Stimulated activated memory B cell treated with anti-CD40 and anti-IgM and Interleukin-4, amounts not matched to agents 10 μg/mL and 1 μg/mL and 100 μg/mL, for 72 hours (primary cell): ENCODE data around the gene C16orf78.

ENCODE experiments used
- ATAC-seq: fragments of 150-1000 bp; cut with Tn5 transposase; 2 replicates; pipeline ENCODE4 v1.10.0; 2021
- H3K27ac Mint-ChIP-seq: one replicate; pipeline ENCODE4 v1.8.0; 2022; ENCODE audit warnings: mild to moderate bottlenecking, mixed read lengths
- H3K27me3 Mint-ChIP-seq: one replicate; pipeline ENCODE4 v1.8.0; 2022; ENCODE audit warnings: mixed read lengths
- H3K36me3 Mint-ChIP-seq: one replicate; pipeline ENCODE4 v1.8.0; 2022; ENCODE audit warnings: mixed read lengths
- H3K4me1 Mint-ChIP-seq: one replicate; pipeline ENCODE4 v1.8.0; 2022; ENCODE audit warnings: mixed read lengths
- H3K4me3 Mint-ChIP-seq: one replicate; pipeline ENCODE4 v1.8.0; 2022; ENCODE audit warnings: mild to moderate bottlenecking, moderate library complexity, mixed read lengths
- H3K9me3 Mint-ChIP-seq: one replicate; pipeline ENCODE4 v1.8.0; 2022; ENCODE audit warnings: mixed read lengths

The C16orf78 gene

DNA sequence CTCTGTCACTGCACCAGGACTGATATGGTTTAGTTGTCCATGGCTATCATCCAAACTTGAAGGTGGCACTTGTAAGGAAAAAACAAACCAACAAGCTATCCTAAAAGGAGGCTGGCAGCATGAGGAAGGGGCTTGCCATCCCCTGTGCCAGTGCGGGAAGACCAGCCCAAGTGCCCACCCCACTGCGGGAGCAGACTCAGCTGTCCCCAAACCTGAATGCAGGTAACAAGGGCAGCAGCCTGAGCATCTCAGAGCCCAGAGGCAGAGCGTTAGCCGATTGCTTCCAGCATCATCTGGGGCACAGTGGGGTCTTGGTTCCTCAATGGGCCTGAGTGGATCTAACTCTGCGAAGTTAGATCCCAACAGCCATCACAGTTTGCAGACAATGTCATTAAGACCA is 29.2 kb upstream of the C16orf78 start:
- Mint-ChIP-seq H3K27me3 (no peaks in the 10 kb centered on the region), H3K27ac (no peak overlapping the region), H3K9me3 (no peaks in the 10 kb centered on the region), H3K4me1 (no peaks in the 10 kb centered on the region), H3K36me3 (no peaks in the 10 kb centered on the region), H3K4me3 (no peak overlapping the region)
- ATAC-seq: no peak

DNA sequence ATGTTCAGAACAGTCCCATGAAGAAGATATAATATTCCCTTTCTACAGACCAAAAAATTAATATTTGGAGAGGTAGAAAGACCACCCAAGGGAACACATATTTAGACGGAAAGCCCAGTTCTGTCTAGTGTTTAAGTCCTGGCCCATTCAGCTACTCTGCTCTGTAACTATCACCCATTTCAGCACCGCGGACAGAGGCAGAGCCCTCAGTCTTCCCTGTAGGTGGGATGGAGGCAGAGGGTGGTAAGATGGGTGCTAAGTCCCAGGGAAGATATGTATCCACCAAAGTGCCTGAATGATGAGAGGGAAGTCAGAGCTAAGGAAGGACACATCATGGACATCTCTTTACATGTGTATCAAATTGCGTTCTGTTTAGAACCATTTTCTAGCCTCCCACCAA is 27.8 kb upstream of the C16orf78 start:
- H3K4me1 Mint-ChIP-seq: no peaks in the 10 kb centered on the region
- H3K4me3 Mint-ChIP-seq: no peak overlapping the region
- ATAC-seq: no peak
- H3K9me3 Mint-ChIP-seq: peaks cover 1% of the 10 kb centered on the region
- no peaks in the 10 kb centered on the region for H3K36me3 Mint-ChIP-seq
- H3K27ac Mint-ChIP-seq: no peak overlapping the region
- peaks cover 8% of the 10 kb centered on the region for H3K27me3 Mint-ChIP-seq

DNA sequence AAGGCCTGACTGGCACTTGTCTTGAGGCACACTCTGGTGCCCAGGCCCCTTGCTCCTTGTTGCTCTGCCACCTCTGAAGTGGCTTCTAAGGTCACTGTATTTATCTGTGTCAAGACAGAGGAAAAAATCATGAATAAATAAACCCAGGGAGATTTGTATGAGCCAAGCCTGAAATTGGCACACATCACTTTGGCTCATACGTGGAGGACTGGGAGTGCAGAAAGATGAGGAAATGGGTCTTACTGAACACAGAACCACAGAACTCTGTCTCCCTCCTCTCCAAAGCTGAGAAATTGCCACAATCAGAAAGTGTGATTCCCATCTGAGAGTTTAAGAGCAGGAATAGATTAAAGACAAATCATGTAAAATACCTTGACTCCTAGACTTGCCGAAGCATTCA is 27.1 kb upstream of the C16orf78 start:
- H3K4me1 Mint-ChIP-seq: no peaks in the 10 kb centered on the region
- no peak overlapping the region for H3K27ac Mint-ChIP-seq
- peaks cover 15% of the 10 kb centered on the region for H3K27me3 Mint-ChIP-seq
- H3K36me3 Mint-ChIP-seq: no peaks in the 10 kb centered on the region
- H3K9me3 Mint-ChIP-seq: peaks cover 4% of the 10 kb centered on the region
- no peak for ATAC-seq
- H3K4me3 Mint-ChIP-seq: no peak overlapping the region

DNA sequence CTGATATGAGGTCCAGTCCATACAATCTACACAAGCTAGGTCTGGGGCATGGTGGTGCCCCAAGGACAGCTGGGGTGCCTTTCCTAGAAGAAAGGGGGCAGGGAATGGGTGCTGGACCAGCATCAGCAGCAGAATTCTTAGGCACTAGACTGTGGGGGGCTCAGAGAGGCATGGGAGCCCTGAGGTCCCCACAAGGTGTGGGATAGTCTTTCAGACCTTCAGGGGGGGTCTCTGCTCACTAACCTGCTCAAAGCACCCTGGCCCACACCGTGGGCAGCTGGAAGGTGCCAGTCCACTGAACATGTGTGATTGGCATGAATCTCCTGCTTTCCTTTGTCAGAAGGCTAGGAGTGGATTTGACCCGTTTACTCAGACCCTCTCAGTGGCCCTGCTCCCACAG is 26.1 kb upstream of the C16orf78 start:
- no peak for ATAC-seq
- Mint-ChIP-seq H3K36me3 (no peaks in the 10 kb centered on the region), H3K9me3 (peaks cover 4% of the 10 kb centered on the region), H3K4me1 (no peaks in the 10 kb centered on the region), H3K4me3 (no peak overlapping the region), H3K27me3 (peaks cover 18% of the 10 kb centered on the region), H3K27ac (no peak overlapping the region)

DNA sequence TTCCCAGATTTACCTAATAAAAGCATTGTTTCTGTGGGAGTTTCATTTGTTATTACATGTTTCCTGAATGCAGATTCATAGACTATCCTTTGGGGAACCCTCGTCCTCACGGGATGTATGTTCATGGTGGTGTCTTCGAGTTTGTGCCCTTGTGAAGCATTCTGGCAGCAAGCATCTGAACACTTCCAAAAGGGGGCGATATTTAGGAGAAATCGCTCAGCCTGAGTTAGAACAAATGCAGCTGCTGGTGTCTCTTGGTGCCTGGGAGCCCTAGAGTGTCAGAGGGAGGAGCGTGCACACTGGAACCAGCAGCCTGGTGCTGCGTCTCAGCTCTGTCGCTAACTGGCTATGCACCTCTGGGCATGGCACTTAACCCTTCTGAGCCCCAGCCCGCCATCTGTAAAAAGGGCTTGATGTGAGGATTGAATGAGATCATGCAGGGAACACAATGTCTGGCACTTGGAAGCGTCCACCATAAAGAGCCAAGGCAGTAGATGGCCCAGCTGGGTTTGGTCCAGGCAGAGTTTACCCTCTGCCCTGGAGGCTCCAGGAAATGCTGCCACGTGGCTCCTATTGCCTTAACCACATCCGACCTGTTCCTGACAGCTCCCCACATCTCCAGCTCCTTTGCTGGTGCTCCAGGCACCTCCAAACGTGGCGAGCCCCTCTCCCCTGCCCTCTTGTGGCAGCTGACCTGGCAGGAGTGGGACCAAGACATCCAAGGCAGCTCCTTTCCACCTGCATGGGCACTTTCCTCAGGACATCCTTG is 25.0 kb upstream of the C16orf78 start:
- H3K27me3 Mint-ChIP-seq: peaks cover 18% of the 10 kb centered on the region
- no peak overlapping the region for H3K4me3 Mint-ChIP-seq
- H3K36me3 Mint-ChIP-seq: no peaks in the 10 kb centered on the region
- H3K27ac Mint-ChIP-seq: no peak overlapping the region
- no peak for ATAC-seq
- peaks cover 4% of the 10 kb centered on the region for H3K9me3 Mint-ChIP-seq
- no peaks in the 10 kb centered on the region for H3K4me1 Mint-ChIP-seq

DNA sequence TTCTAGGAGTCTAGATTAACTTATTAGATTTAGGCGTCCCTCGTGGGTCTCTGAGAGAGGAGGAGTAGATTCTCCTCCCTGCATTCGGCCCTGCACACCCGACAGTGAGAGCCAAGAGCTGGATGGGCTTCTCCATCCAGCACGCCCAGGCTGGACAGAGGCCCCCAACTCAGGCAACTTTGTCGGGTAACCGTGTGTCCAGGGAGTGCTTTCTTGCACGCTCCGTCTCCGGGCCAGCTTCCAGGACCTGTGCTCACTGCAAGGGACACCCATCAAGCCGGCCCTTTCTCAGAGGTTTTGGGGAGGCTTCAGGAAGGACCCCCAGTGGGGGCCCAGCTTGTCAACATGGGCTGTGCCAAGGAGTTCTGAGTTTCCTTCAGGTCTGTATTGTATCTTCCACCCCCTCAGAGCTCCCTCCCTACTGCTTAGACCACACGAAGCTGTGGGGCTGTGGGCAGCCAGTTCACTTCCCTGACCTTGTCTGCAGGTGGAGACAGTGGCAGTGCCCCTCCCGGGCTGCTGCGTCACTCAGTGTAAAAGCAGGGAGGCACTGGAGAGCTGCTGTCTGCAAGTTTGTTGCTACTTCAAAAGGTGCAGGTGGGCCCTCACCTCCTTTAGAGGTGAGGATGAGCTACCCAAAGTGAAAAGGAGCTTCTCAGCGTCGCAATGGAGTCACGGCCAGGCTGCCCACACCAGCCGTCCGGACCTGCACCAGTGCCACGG is 24.0 kb upstream of the C16orf78 start:
- no peaks in the 10 kb centered on the region for H3K4me1 Mint-ChIP-seq
- no peak overlapping the region for H3K4me3 Mint-ChIP-seq
- H3K27ac Mint-ChIP-seq: no peak overlapping the region
- H3K9me3 Mint-ChIP-seq: peaks cover 4% of the 10 kb centered on the region
- no peaks in the 10 kb centered on the region for H3K36me3 Mint-ChIP-seq
- no peak for ATAC-seq
- peaks cover 18% of the 10 kb centered on the region for H3K27me3 Mint-ChIP-seq

DNA sequence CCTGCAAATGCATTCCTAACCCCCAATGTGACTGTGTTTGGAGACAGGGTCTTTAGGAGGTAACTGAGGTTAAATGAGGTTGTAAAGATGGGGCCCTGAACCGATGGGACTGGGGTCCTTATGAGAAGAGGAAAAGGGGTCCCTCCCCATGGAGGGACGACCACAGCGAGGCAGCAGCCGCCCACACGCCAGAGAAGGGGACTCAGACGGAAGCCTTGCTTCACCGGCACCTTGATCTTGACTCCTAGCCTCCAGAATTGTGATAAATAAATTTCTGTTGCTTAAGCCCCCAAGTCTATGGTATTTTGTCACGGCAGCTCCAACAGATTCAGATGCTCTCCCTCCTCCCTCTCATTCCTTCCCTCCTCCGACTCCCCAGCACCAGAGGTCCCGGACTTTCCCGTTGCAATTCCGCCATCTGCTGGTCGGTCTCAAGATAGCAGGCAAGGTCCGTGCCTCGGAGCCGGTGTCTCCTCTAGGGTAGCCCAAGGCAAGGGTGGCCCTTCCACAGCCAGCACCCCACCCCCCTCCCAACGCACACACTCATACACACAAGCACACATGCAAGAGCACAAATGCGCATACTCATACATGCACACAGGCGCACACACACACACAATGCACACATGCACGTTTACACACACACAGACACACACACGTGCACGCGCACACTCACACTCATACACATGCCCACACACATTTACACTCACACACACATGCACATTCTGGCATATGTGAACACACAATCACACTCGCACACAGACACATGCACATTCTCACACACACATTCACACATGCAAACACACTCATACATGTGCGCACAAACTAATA is 23.1 kb upstream of the C16orf78 start:
- H3K27ac Mint-ChIP-seq: no peak overlapping the region
- H3K4me3 Mint-ChIP-seq: no peak overlapping the region
- H3K27me3 Mint-ChIP-seq: peaks cover 18% of the 10 kb centered on the region
- no peak for ATAC-seq
- H3K36me3 Mint-ChIP-seq: no peaks in the 10 kb centered on the region
- no peaks in the 10 kb centered on the region for H3K4me1 Mint-ChIP-seq
- H3K9me3 Mint-ChIP-seq: peaks cover 4% of the 10 kb centered on the region

DNA sequence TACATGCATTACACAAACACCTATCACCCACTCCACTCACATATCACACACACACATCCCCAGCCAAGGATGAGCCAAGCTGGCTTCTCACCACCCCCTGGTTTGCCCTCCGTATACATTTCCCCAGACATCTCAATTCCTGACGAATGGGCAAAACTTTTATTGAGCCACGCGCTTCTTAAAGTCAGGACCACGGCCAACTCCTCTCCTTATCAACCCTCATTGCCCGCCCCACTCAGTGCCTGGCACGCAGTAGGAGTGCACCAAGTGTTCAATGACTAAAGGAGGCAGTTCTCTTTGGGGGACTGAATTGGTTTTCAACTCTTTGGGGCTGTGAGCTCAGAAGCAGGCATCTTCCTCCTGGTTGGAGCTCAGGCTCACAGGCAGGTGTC is 22.5 kb upstream of the C16orf78 start:
- ATAC-seq: no peak

DNA sequence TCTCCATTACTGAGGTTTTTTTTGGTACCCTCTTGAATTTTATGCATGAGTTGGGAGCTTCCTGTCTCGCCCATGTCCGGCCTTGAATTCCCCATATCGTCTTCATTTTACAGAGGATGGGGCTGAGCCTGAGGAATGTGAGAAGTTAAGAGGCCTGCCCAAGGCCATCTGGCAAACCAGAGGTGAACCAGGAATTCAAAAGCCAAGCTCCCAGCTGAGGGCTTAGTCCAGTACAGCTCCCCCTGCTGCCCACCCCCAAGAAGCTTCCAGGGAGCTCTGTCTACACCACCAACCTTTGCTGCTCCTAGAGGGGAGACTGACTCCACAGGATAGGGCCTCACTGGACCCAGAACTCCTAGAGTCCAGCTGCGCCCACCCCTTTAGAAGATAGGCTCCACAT is 20.7 kb upstream of the C16orf78 start:
- Mint-ChIP-seq H3K27me3 (peaks cover 30% of the 10 kb centered on the region), H3K27ac (no peak overlapping the region), H3K36me3 (no peaks in the 10 kb centered on the region), H3K4me3 (no peak overlapping the region), H3K4me1 (no peaks in the 10 kb centered on the region), H3K9me3 (peaks cover 4% of the 10 kb centered on the region)
- no peak for ATAC-seq

More for the DNA sequence above, 22.5 kb upstream of the C16orf78 start:
- Mint-ChIP-seq H3K4me1 (no peaks in the 10 kb centered on the region), H3K36me3 (no peaks in the 10 kb centered on the region), H3K4me3 (no peak overlapping the region), H3K27me3 (peaks cover 18% of the 10 kb centered on the region), H3K9me3 (peaks cover 4% of the 10 kb centered on the region), H3K27ac (no peak overlapping the region)

DNA sequence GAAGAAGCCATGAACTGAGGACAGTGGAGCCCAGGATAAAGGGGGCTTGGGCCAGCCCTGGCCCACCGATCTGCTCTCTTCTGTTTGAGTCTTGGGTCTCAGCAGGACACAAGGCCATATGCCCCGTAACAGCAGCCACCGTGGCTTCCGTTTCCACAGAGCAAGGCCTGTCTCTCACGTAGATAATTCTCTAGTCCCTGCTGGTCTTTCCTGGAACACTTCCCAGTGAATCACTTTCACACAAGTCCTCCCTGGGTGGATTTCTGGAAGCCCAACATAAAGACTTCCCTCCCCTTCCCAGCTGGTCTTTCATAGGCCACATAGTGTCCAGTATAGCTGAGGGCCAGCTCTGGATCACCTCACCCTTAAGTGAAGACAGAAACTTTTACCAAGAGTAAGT is 19.9 kb upstream of the C16orf78 start:
- Mint-ChIP-seq H3K4me1 (no peaks in the 10 kb centered on the region), H3K9me3 (peaks cover 4% of the 10 kb centered on the region), H3K4me3 (no peak overlapping the region), H3K27me3 (peaks cover 30% of the 10 kb centered on the region), H3K36me3 (no peaks in the 10 kb centered on the region), H3K27ac (no peak overlapping the region)
- ATAC-seq: no peak

DNA sequence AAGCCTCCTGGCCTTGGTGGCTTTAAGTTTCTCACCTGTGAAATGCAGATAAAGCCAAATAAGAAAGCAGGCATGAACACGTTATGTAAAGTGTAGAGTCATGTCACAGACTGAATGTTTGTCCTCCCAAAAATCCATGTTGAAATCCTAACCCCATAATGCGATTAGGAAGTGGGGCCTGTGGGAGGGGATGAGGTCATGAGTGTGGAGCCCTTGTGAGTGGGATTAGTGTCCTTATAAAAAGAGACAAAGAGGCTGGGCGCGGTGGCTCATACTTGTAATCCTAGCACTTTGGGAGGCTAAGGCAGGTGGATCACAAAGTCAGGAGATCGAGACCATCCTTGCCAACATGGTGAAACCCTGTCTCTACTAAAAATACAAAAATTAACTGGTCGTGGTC is 19.5 kb upstream of the C16orf78 start:
- no peak overlapping the region for H3K27ac Mint-ChIP-seq

DNA sequence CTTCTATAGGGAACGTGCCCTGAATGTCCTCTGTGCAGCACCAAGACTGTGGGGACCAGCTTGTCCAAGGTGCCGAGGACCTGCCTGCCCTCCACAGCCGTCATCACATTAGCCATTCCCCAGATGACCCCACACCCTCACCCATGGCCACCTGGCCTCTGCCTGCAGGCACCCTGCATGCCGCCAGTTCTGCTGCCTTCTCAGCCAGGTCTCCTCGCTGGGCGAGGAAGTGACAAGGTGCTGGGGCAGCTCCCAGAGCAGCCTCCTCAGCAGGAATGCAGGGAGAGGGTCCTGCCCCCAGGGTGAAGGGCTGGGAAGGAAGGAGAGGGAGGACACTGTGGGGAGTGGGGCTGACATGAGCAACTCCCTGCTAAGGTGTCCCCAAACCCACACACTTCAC is 18.6 kb upstream of the C16orf78 start:
- peak; percentile 7 for ATAC-seq
- no peak overlapping the region for H3K4me3 Mint-ChIP-seq
- no peaks in the 10 kb centered on the region for H3K4me1 Mint-ChIP-seq

More for the DNA sequence above, 19.5 kb upstream of the C16orf78 start:
- Mint-ChIP-seq H3K4me3 (no peak overlapping the region), H3K9me3 (peaks cover 4% of the 10 kb centered on the region), H3K36me3 (no peaks in the 10 kb centered on the region), H3K27me3 (peaks cover 30% of the 10 kb centered on the region), H3K4me1 (no peaks in the 10 kb centered on the region)
- no peak for ATAC-seq

DNA sequence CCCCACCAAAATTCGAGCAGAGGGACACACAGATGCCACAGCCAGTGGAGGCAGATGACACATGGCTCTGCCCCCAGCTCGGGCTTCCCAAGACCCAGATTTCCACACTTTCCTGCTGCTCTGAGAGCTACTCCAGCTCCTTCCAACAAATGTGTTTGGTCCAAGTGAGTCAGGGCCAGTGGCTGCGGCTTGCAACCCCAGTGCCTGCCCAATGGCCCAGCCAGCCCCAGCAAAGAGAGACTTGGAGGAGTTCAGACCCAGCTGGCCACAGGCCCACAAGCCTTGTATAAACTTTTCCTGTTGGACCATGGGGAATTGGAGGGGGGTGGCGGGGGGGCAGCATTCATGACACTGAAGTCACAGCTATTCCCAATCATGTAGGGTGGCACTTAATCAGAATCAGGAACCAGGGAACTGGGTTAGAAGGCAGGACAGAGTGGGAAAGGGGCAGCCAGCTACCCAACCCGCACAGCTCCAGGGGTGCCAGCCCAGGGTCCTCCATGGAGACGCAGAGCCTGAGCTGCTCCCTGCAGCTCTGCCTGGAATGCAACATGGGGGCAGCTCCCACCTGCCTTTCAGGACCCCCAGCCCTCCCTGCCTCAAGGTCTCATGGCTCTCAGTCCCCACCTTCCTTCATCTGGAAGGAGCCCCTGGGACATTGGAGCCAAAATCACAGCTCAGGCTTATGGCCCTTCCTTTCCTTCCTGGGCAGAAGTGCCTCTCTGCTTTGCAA is 17.5 kb upstream of the C16orf78 start:
- Mint-ChIP-seq H3K27ac (no peak overlapping the region), H3K27me3 (peaks cover 19% of the 10 kb centered on the region), H3K9me3 (peaks cover under 1% of the 10 kb centered on the region), H3K4me3 (no peak overlapping the region), H3K4me1 (no peaks in the 10 kb centered on the region), H3K36me3 (no peaks in the 10 kb centered on the region)
- no peak for ATAC-seq

More for the DNA sequence above, 18.6 kb upstream of the C16orf78 start:
- H3K36me3 Mint-ChIP-seq: no peaks in the 10 kb centered on the region
- H3K27me3 Mint-ChIP-seq: peaks cover 30% of the 10 kb centered on the region
- no peak overlapping the region for H3K27ac Mint-ChIP-seq
- H3K9me3 Mint-ChIP-seq: peaks cover 4% of the 10 kb centered on the region

DNA sequence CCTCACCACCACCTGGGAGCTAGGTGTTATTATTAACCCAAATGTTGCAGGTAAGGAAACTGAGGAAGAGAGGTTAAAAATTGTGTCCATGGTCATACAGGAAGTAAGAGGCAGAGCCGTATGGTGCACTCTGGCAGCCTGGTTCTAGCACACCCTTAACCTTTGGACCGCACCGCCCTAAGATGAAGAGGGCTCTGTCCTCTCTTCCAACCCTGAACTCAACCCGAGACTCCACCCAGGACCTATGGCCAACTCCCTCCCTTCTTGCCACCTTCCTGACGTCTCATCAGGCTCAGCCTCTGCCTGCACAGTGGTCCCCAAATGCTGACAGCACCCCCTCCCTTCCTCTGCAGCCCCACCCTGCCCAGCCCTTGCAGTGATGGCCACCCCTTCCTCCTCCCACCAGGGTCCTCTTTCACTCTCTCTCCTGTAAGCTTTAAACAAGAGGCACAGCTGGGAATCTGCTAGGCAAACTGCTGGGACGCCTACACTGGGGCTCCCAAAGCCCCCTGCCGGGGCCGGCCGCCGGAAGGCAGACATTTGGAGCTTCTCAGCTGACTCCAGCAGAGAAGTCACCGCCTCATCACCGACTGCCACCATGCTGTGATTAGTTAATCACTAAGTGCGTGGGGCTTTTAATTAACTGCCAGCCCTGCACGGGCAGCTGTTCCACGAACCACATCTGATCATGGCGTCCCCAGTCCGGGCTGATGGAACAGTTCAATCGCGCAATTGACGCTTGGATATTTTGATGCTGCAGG is 16.7 kb upstream of the C16orf78 start:
- ATAC-seq: no peak
- Mint-ChIP-seq H3K36me3 (no peaks in the 10 kb centered on the region), H3K27ac (no peak overlapping the region)

More for the DNA sequence above, 16.7 kb upstream of the C16orf78 start:
- H3K4me3 Mint-ChIP-seq: no peak overlapping the region
- H3K9me3 Mint-ChIP-seq: peaks cover 2% of the 10 kb centered on the region
- no peaks in the 10 kb centered on the region for H3K4me1 Mint-ChIP-seq
- H3K27me3 Mint-ChIP-seq: peaks cover 12% of the 10 kb centered on the region
